ENCODE results near the gene RAP1GAP.

The RAP1GAP gene

DNA sequence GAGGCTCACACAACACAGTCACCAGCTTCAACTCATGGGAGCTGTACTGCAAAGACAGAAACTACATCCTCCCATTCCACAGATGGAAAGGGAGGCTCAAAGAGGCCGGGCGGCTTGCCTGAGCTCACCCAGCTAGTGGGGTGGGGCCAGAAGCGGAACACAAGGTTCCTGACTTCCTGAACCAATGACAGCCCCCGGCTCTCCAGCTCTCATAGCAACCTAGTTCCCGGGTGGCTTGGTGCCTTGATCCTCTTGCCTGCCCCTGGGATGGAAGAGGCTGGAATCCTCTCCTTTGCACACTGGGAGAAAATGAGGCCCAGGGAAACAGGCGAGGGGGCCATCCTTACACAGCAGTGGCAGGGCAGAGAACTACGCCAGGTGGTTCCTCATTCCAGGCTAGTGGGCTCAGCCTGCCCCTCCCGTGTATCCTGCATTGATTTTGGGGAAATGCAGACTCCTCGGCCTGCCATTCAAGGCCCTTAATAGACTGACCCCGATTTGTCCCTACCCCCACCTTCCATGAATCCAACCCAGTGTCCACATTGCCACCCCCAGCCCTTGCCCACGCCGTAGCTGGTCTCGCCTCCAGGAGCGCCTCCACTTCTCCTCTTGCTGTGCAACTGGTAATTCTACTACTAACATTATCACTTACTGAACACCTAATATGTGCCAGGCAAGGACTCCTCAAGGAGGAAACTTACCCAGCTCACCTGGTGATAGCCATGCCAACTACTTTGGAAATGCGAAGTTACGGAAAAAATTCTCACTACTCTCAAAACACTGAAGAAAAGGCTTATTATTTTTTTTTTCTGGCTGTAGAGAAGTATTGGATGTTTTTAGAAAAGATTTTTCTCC is 5.0 kb downstream of the RAP1GAP start:
- no peak overlapping the region for H3K27ac ChIP-seq
- peaks cover 70% of the 10 kb centered on the region for H3K27me3 ChIP-seq
- TF ChIP-seq CTCF (IDR thresholded peaks at IDR 0.05), result no peak
- no peaks in the 10 kb centered on the region for H3K36me3 ChIP-seq
- peaks cover 22 to 29% of the 10 kb centered on the region in 2 experiments for H3K4me1 ChIP-seq (ENCODE audit: control insufficient read depth in 1 of 2, insufficient read depth in 1 of 2, low read depth in 1 of 2, low read length in 1 of 2)
- no peaks in the 10 kb centered on the region for H3K9me3 ChIP-seq
- H3K4me3 ChIP-seq (ENCODE audit: low read depth in 1 of 2, low read length in 1 of 2), result peak overlapping the region; percentile 41 to 42

DNA sequence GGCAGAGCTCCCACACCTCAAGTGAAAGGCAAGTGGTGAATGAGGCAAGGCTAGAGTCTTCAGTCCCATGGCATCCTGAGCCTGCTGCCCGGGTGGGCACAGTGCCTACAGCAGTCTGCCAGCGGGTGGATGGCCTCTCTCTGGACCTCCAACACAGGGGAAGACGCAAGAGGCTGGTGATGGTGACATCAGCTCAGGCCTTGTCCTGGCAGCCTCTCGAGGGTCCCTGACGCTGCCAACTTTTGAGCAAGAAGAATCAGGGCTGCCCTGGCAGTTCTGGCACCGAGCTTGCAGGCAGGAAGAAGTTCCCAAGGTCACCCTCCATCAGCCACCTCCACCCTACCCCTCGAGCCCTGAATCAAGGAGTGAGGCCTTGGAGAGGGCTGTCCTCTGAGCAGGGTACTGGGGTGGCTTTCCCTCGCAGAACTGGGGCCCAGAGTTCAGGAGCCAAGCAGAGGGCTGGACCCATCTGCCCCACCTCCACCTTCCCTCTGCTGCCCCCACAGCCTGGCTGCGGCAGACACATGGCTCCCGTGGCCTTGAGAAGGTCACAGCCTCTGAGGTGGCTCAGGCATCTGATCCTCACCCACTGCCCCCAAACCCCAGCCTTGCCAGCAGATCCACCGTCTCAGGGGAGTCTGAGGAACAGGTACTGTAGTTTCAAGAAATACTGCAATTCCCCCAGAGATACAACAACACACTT is 5.8 kb downstream of the RAP1GAP start:
- no peak for TF ChIP-seq CTCF (IDR thresholded peaks at IDR 0.05)
- Histone ChIP-seq H3K36me3 (no peaks in the 10 kb centered on the region), H3K4me3 (ENCODE audit: low read depth in 1 of 2, low read length in 1 of 2) (no peak overlapping the region), H3K27me3 (peaks cover 70% of the 10 kb centered on the region), H3K4me1 (ENCODE audit: control insufficient read depth in 1 of 2, insufficient read depth in 1 of 2, low read depth in 1 of 2, low read length in 1 of 2) (peaks cover 16 to 23% of the 10 kb centered on the region in 2 experiments), H3K9me3 (no peaks in the 10 kb centered on the region), H3K27ac (no peak overlapping the region)

DNA sequence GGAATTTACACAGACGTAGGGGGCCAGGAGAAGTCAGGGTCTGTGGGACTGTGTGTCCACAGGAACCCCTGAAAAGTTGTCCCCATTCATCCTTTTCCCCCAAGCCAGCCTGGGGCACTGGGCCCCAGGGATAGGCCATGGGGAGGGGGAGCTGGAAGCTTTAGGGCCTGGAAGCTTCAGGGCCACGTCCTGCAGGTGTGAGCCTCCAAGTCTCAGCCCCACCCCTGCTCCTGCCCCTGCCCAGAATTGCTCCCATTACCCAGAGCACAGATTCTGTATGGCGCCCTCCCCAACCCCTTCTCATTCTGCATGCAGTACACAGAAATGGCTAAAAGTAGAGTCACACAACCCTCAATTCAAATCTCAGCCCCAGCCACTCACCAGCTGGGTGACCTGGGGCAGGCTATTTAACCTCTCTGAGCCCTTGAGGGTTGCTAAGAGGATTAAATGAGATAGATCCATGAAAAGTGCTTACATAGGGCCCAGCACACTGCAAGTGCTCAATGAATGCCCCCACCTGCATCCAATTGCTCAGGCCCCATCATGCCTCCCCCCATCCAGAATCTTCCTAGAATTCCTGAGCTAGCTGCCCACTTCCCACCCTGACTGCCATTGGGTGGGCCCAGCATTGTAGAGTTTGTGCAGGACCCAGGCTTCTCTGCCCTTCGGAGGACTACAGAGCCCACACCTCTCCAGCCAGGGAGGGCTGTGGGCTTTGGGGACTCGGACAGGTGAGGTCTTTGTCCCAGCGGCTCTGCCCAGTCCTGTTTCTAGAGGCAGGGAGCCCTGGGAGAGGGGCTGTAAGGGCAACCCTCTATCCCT is 6.5 kb downstream of the RAP1GAP start:
- TF ChIP-seq CTCF (IDR thresholded peaks at IDR 0.05), result no peak
- H3K36me3 ChIP-seq, result no peaks in the 10 kb centered on the region
- H3K27ac ChIP-seq, result no peak overlapping the region
- peaks cover 70% of the 10 kb centered on the region for H3K27me3 ChIP-seq
- no peak overlapping the region for H3K4me3 ChIP-seq (ENCODE audit: low read depth in 1 of 2, low read length in 1 of 2)
- H3K4me1 ChIP-seq (ENCODE audit: control insufficient read depth in 1 of 2, insufficient read depth in 1 of 2, low read depth in 1 of 2, low read length in 1 of 2), result peaks cover 16 to 23% of the 10 kb centered on the region in 2 experiments
- H3K9me3 ChIP-seq, result no peaks in the 10 kb centered on the region

- Histone ChIP-seq H3K27me3 (peaks cover 70% of the 10 kb centered on the region), H3K4me1 (ENCODE audit: control insufficient read depth in 1 of 2, insufficient read depth in 1 of 2, low read depth in 1 of 2, low read length in 1 of 2) (peaks cover 16 to 23% of the 10 kb centered on the region in 2 experiments), H3K9me3 (no peaks in the 10 kb centered on the region), H3K27ac (no peak overlapping the region), H3K4me3 (ENCODE audit: low read depth in 1 of 2, low read length in 1 of 2) (no peak overlapping the region), H3K36me3 (no peaks in the 10 kb centered on the region)
- TF ChIP-seq CTCF (IDR thresholded peaks at IDR 0.05), result no peak
Observed at GRCh38 chr1:21661886-21662285, 7.3 kb downstream of the RAP1GAP start.

DNA sequence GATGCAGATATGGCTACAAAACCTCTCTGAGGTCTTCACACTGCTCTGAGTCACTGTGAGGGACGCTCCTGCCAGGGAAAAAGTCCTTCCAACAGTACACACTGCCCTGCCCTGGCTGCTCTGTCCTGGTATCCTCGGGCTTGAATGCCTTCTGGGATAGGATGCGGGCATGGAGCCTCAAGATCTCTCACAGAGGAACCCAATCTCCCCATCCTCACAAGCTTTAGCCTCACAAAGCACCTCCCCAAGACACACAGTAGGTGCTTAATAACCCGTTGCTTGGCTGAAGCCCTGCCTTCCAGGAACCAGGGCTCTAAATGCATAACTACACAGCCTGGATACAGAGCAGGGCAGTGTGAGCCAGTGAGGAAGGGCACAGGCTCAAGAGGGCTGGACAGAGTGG is 9.2 kb downstream of the RAP1GAP start:
- Histone ChIP-seq H3K4me3 (ENCODE audit: low read depth in 1 of 2, low read length in 1 of 2) (no peak overlapping the region), H3K36me3 (no peaks in the 10 kb centered on the region)

More for the DNA sequence above, 9.2 kb downstream of the RAP1GAP start:
- TF ChIP-seq CTCF (IDR thresholded peaks at IDR 0.05), result no peak
- H3K4me1 ChIP-seq (ENCODE audit: control insufficient read depth in 1 of 2, insufficient read depth in 1 of 2, low read depth in 1 of 2, low read length in 1 of 2), result peaks cover 9% of the 10 kb centered on the region in 2 experiments
- no peaks in the 10 kb centered on the region for H3K9me3 ChIP-seq
- peaks cover 79% of the 10 kb centered on the region for H3K27me3 ChIP-seq
- no peak overlapping the region for H3K27ac ChIP-seq

Data from neutrophil (primary cell).